SKM-1 (cell line): ENCODE data around the gene CTSE.

Experiments
- DNase-seq: peaks from one replicate; lab custom pipeline; 2025; ENCODE audit not compliant: unreplicated experiment; lab: John Stamatoyannopoulos, UW

Gene CTSE

DNA sequence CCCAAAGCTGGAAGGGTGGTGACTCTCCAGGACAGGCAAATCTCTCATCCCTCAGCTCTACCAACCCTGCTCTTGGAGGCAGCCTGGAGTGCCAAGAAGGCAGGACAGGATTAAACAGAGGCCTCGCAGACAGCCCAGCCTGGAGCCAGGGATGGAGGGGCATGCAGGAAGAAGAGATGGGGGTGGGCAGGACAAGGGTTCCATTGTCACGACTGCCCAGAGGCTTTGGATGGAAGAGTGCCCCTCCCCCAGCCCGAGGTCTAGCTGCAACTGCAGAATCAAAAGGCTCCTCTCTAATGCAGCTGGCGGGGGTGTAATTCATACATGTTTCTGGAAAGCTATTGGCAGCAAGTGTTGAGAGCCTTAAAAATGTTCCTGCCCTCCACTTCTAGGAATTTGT is 29.3 kb downstream of the CTSE start:
- no peak for DNase-seq

GRCh38 chr1:205993068-205993467 is 30.6 kb downstream of the CTSE start:
- DNase-seq = no peak

GRCh38 chr1:205992218-205992882 is 31.3 kb downstream of the CTSE start:
- no peak for DNase-seq

DNA sequence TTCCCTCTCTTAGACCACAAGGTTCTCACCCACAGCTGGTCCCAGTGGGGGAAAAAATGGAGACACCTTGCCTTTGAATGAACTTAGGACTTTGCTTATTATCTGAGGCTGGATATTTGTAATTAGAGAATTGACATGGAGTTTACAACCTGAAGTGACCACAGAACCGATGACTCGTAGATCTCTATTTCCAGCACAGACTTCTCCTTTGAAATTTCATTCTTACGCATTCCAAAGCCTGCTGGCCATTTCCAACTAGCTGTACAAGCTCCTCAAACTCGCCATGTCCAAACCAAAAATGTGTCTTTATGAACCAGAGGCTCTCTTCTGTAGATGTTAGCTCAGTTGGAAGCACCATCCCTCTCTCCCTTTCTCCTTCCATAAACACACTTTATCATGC is 32.5 kb downstream of the CTSE start:
- DNase-seq = no peak

DNA sequence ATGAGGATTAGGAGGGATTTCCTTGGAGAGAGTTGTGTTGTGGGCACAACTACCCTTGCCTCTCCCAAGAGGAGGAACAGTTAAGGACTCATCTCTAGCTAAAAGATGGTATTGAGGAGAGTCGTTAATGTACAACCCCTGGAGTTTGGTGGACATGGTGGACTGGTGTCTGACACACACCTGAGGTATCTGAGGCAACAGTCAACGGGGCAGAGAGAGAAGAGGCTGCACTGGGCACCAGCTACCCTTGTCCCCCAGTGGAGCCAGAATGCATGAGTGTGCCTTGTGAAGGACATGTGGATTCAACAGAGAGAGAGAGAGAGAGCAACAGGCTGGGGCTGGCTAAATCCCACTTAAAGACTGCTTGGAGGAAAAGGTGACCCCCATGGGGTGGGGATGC is 33.5 kb downstream of the CTSE start:
- DNase-seq = no peak

GRCh38 chr1:205989786-205990185 is 33.9 kb downstream of the CTSE start:
- no peak for DNase-seq

GRCh38 chr1:205988585-205988995 is 35.1 kb downstream of the CTSE start:
- DNase-seq = no peak

GRCh38 chr1:205986861-205987260 is 36.8 kb downstream of the CTSE start:
- DNase-seq = no peak

GRCh38 chr1:205986292-205986691 is 37.4 kb downstream of the CTSE start:
- DNase-seq = no peak

- no peak for DNase-seq
These were observed 38.2 kb downstream of the CTSE start for GRCh38 chr1:205985330-205986005.

GRCh38 chr1:205983925-205984725 is 39.6 kb downstream of the CTSE start:
- peak; percentile 81 for DNase-seq

- no peak for DNase-seq
These were observed 42.4 kb downstream of the CTSE start for GRCh38 chr1:205981257-205981656.

DNA sequence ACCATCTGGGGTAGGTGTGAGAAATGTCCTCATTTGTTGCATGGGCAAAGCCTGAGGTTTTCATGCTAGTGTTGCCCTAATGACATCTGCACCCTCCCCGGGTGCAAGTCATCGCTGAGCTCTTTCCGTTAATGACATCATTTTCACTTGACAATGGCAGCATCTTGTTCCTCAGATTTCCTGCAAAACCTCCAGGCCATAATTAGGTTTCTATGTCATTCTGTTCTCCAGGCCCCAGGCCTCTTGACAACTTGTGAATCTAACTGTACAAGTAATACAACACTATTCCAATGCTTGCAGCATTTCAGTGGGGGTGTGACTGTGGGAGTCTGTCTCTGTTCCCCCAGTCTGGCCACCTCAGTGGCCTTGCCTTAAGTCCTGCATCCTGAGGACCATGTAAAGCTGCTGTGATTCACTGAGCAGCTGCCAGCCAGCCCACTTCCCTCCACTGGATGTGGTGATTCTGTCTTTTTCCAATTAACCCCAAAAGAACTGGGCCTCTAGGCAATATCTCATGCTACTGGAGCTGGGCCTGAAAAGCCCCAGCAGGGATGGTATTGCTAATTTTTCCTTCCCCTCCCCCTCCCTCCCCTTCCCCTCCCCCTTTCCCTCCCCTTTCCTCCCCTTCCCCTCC is 43.3 kb downstream of the CTSE start:
- DNase-seq = no peak

DNA sequence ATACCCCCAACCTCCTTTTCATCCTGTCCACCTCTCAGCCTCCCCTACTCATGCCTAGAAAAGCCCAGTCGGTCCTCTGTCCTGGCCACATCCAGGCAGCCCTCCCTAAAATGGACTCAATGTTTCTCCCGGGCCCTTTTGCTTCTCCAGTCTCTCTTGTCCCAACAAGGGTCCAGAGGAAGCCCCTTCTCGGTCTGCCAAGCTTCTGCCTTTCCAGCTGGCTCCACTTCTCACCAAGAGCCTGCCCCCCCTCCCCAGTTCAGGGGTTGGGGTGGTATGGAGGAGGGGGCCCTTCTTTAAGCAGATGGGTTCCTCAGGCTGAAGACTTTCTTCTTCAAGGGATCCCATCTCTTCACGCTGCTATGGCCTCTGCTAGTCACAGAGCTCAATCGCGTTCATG is 44.4 kb downstream of the CTSE start:
- no peak for DNase-seq

DNA sequence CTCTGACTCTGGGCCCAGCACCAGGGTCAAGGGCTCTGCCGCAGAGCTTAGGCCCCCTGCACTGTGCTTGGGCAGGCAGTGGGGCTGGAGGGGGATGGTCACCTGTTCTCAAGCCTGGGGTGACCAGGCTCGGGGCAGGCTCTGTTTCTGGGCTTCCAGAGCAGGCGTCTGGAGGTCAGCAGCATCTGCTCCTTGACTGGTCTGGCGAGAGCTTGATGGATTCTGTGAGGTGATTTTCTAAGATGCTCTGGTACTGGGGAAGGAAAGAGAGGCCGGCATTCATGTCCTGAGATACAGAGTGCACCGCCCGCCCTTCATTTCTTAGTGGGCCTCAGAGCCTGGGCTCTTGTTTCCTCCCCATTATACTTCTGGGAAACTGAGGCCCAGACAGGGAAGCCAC is 45.0 kb downstream of the CTSE start:
- DNase-seq = no peak

DNA sequence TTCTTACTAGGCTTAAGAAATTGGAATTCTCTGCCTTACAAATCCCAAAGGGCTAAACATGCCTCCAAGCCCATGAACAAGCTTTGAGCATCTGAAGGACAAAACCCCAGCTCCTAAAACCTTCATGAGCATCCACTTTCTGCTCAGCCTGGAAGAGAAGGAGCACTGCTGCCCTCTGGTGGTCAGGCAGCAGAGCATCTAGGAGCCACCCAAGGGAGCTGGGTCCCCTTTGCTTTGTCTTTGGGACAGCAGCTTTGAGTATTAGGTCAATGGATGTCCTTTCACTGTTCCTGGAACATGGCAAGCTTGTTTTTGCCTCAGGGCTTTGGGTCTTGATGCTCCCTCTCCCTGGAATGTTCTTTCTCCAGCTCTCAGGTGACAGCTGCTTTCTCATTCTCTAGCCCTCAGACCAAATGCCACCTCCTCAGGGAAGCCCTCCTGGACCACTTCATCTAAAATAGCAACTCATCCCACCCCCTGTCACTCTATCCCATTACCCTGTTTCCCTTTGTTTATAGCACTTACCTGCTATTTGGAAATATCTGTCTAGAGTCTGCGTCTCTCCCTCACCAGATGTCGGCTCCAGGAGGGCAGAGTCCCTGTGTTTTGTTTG is 46.2 kb downstream of the CTSE start:
- DNase-seq = peak; percentile 95

- no peak for DNase-seq
These were observed 46.8 kb downstream of the CTSE start for GRCh38 chr1:205976708-205977401.

DNA sequence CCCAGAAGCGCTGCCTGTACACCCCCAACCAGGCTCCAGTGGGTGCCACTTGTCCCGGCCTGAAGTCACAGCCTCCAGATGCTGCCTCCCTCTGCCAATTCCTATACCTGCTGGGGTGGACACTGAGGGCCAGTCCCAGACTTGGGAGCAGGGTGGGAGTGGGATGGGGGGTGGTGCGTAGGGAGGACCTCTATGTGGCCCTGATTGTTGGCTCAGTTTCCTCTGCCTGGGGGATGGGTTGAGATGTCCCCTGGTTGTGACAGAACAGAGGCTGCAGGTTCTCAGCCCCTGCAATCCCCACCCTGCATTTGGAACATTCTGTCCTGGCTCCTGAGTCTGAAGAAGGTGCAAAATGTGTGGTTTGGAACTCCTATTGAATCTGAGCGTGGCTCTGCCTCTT is 47.7 kb downstream of the CTSE start:
- no peak for DNase-seq

DNA sequence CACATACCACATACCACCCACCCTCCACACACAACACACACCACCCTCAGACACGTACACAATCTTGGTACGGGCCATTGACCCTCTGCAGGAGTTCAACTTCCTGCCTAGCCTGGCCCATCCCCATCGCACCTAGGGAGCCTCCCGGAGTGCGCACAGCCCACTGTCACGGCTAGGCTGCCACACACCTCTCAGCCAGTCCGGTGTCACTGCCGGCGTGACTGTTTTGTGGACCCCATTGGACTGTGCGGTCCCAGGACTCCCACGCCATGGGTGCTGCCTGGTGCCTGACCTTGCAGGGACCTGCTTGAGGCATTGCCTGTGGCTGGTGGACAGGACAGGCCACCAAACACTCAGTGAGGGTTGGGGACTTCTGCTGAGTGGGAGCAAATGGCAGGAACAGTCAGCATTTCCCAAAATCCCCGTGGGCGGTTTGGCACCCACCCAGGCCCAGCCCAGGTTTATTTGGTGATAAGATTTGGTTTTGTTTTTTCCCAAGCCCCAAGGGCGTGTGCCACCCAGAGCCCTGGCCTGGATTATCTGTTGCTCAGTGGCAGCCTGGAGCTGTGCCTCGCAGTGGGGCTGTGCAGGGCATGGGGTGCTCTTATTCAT is 48.2 kb downstream of the CTSE start:
- no peak for DNase-seq

DNA sequence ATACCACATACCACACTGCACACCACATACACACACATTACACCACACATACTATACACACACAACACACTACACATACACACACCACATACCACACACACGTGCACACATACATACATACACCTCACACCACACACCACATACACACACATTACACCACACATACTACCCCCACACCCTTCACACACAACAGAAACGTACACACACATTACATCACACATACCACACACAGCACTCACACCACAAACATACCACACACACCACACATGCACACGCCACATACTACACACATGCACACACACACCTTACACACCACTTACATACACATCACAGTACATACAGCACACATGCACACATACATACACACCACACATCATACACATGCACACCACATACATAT is 49.0 kb downstream of the CTSE start:
- no peak for DNase-seq
